Epithelial cell of proximal tubule (primary cell): Measurements from ENCODE around the gene ZFTA. TPM values are rescaled to one million over a fixed set of nuclear protein-coding genes. Genes with fewer than 3 reads are reported as not detected.

Experiments
- DNase-seq: peaks from one replicate; pipeline ENCODE4 v3.0.0-alpha.2; 2011; ENCODE audit warnings: low read depth
- H3K4me3 ChIP-seq: 2 replicates; pipeline ENCODE4 v1.5.1; 2011; ENCODE audit warnings: low read depth, mild to moderate bottlenecking, low read length
- total RNA-seq: library from RNA; depleted of rRNA; stranded (reverse); fragments of >200 nt; gene quantifications from 2 replicates; pipeline ENCODE4 v1.2.3, GENCODE V29; 2015
- TF ChIP-seq, protein P1 (sequence below): conservative IDR thresholded peaks from 2 replicates; pipeline ENCODE4 v1.5.1; 2012; ENCODE audit warnings: low read depth, mild to moderate bottlenecking, low read length

The ZFTA gene
- total RNA-seq, 1 donor from 2014 or later = 17.4 TPM

DNA sequence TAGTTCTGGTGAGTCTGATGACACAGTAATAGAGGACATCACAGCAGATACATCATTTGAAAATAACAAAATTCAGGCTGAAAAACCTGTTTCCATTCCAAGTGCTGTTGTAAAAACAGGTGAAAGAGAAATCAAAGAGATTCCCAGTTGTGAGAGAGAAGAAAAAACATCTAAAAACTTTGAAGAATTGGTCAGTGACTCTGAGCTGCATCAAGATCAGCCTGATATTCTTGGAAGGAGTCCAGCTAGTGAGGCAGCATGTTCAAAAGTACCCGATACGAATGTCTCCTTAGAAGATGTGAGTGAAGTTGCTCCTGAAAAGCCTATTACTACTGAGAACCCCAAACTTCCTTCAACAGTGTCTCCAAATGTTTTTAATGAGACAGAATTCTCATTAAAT is 48.6 kb downstream of the ZFTA start:
- no peak overlapping the region for H3K4me3 ChIP-seq
- TF ChIP-seq, protein P1, sequence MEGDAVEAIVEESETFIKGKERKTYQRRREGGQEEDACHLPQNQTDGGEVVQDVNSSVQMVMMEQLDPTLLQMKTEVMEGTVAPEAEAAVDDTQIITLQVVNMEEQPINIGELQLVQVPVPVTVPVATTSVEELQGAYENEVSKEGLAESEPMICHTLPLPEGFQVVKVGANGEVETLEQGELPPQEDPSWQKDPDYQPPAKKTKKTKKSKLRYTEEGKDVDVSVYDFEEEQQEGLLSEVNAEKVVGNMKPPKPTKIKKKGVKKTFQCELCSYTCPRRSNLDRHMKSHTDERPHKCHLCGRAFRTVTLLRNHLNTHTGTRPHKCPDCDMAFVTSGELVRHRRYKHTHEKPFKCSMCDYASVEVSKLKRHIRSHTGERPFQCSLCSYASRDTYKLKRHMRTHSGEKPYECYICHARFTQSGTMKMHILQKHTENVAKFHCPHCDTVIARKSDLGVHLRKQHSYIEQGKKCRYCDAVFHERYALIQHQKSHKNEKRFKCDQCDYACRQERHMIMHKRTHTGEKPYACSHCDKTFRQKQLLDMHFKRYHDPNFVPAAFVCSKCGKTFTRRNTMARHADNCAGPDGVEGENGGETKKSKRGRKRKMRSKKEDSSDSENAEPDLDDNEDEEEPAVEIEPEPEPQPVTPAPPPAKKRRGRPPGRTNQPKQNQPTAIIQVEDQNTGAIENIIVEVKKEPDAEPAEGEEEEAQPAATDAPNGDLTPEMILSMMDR = no peak
- DNase-seq = no peak

DNA sequence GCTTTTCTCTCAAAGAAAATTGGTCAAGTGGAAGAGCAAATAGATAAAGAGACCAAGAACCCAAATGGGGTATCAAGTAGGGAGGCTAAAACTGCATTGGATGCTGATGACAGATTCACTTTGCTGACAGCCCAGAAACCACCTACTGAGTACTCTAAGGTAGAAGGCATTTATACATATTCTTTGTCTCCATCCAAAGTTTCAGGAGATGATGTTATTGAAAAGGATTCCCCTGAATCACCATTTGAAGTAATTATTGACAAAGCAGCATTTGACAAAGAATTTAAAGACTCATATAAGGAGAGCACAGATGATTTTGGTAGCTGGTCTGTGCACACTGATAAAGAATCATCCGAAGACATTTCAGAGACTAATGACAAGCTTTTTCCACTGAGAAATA is 49.6 kb downstream of the ZFTA start:
- DNase-seq = no peak
- TF ChIP-seq, protein P1 = no peak
- H3K4me3 ChIP-seq = no peak overlapping the region

Other genes with a start within 250 kb of the ZFTA start
- 31.7 and 32.7 TPM in 2 replicates for gene PLAAT4, start 232.0 kb downstream of the ZFTA start, total RNA-seq
- 0.29 TPM in 1 of 2 replicates, not detected in the other for gene PLAAT2, start 205.4 kb downstream of the ZFTA start, total RNA-seq
- gene PLAAT3, start 154.3 kb downstream of the ZFTA start, total RNA-seq = 68.2 and 95.4 TPM in 2 replicates
- 32.3 and 44.0 TPM in 2 replicates for gene ATL3, start 97.4 kb downstream of the ZFTA start, total RNA-seq
- 125 and 142 TPM in 2 replicates for gene RTN3, start 87.3 kb downstream of the ZFTA start, total RNA-seq
- gene SPINDOC, start 44.7 kb upstream of the ZFTA start, total RNA-seq = 50.9 and 57.4 TPM in 2 replicates
- gene MARK2, start 70.3 kb upstream of the ZFTA start, total RNA-seq = 33.6 and 36.2 TPM in 2 replicates
- 3.1 and 4.8 TPM in 2 replicates for gene RCOR2, start 148.4 kb upstream of the ZFTA start, total RNA-seq
- gene NAA40, start 170.2 kb upstream of the ZFTA start, total RNA-seq = 17.6 and 19.4 TPM in 2 replicates
- 539 and 593 TPM in 2 replicates for gene COX8A, start 205.8 kb upstream of the ZFTA start, total RNA-seq
- 109 and 204 TPM in 2 replicates for gene OTUB1, start 217.7 kb upstream of the ZFTA start, total RNA-seq